ENCODE data around the gene PRDM11.
A peak's percentile ranks its signal among the peaks of the same experiment; 100 is the strongest.

The PRDM11 gene

GRCh38 chr11:45176996-45177395 lies 30.6 kb downstream of the PRDM11 start:
- no peak for TF ChIP-seq JUND (IDR thresholded peaks at IDR 0.05; ENCODE audit: low read depth)
- DNase-seq (ENCODE audit: low read depth in 1 of 2, low spot score in 1 of 2) = peak in 1 of 2 experiments; percentile 35
- in situ Hi-C loops (cut with HindIII; ENCODE audit: low pct_unique_long_range_greater_than_20kb, low sequenced_read_pairs) = no loop called here

GRCh38 chr11:45178223-45178622 lies 31.8 kb downstream of the PRDM11 start:
- in situ Hi-C loops (cut with HindIII; ENCODE audit: low pct_unique_long_range_greater_than_20kb, low sequenced_read_pairs) = no loop called here
- no peak for TF ChIP-seq JUND (IDR thresholded peaks at IDR 0.05; ENCODE audit: low read depth)
- no peak for DNase-seq (ENCODE audit: low read depth in 1 of 2, low spot score in 1 of 2)

GRCh38 chr11:45178890-45179671 lies 32.6 kb downstream of the PRDM11 start:
- no peak for DNase-seq (ENCODE audit: low read depth in 1 of 2, low spot score in 1 of 2)
- no peak for TF ChIP-seq JUND (IDR thresholded peaks at IDR 0.05; ENCODE audit: low read depth)
- in situ Hi-C loops (cut with HindIII; ENCODE audit: low pct_unique_long_range_greater_than_20kb, low sequenced_read_pairs) = no loop called here

DNA sequence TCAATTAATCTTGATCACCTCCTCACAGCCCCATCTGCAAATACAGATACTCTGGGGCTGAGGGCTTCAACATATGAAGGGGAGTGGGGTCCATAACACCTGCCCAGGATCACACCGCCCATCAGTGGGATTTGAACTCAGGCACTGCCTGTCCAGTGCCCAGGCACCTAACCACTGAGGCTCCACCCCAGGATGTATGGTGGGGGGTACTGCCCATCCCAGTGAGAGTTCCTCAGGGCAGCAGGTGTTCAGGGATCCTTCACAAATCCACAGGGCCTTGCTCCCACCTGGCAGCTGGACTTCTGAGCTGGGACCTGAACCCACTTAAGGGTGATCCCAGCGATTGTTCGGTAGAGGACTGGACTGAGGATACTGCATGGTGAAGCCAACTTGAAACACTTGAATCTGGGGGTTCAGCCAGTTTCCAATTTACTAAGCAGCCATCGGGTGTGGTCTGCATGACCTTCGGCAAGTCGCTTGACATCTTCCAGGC lies 33.3 kb downstream of the PRDM11 start:
- no peak for DNase-seq (ENCODE audit: low read depth in 1 of 2, low spot score in 1 of 2)
- in situ Hi-C loops (cut with HindIII; ENCODE audit: low pct_unique_long_range_greater_than_20kb, low sequenced_read_pairs) = no loop called here
- TF ChIP-seq JUND (IDR thresholded peaks at IDR 0.05; ENCODE audit: low read depth) = no peak

DNA sequence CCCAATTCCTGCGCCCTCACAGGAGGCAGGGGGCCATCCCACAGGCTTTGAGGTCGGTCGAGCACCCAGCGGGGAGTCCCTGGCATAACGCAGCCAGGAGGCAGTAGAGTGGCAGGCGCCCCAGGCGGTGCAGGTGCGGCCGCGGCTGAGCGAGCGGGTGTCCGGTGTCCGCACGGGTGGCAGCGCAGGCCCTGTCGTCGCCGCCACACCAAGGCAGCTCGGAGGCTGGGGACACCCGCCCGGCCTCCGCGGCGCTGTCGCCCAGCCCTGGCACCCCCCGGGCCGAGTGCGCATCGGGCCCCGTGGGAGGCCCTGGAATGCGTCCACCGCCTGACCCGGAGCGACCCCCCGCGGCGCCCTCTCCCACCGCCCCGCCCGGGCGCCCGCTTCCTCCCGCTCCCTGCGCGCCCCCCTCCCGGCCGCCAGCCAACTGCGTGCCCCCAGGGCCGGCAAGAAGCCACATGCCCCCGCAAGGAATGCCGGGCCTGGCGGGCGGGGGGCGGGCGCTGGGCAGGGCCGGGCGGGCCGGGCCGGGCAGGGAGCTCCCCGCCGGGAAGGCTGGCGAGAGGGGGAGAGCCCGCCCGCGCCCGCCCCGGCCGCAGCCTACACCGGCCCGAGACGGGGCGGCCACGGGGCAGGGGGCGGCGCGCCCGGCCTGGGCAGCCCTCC lies 33.9 kb downstream of the PRDM11 start:
- DNase-seq (ENCODE audit: low read depth in 1 of 2, low spot score in 1 of 2) = peak; percentile 78 to 86
- in situ Hi-C loops (cut with HindIII; ENCODE audit: low pct_unique_long_range_greater_than_20kb, low sequenced_read_pairs) = no loop called here
- TF ChIP-seq JUND (IDR thresholded peaks at IDR 0.05; ENCODE audit: low read depth) = no peak

DNA sequence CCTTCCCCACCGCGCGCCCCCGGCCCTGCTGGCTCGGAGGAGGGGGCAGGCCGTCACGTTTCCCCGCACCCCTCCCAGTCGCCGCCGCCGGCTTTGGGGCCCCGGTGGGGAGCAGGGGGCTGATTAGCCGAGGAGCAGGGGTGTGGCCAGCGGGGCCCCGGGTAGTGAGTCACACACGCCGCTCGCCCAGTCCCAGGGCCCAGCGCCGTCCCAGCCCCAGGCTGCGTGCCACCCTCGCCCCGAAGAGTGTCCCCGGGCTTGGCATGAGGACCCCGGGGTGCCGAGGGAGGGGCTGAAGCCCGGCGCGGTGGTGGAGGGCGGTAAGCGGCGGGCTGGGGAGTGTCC lies 34.4 kb downstream of the PRDM11 start:
- DNase-seq (ENCODE audit: low read depth in 1 of 2, low spot score in 1 of 2) = peak; percentile 67 to 70
- TF ChIP-seq JUND (IDR thresholded peaks at IDR 0.05; ENCODE audit: low read depth) = no peak
- in situ Hi-C loops (cut with HindIII; ENCODE audit: low pct_unique_long_range_greater_than_20kb, low sequenced_read_pairs) = no loop called here

DNA sequence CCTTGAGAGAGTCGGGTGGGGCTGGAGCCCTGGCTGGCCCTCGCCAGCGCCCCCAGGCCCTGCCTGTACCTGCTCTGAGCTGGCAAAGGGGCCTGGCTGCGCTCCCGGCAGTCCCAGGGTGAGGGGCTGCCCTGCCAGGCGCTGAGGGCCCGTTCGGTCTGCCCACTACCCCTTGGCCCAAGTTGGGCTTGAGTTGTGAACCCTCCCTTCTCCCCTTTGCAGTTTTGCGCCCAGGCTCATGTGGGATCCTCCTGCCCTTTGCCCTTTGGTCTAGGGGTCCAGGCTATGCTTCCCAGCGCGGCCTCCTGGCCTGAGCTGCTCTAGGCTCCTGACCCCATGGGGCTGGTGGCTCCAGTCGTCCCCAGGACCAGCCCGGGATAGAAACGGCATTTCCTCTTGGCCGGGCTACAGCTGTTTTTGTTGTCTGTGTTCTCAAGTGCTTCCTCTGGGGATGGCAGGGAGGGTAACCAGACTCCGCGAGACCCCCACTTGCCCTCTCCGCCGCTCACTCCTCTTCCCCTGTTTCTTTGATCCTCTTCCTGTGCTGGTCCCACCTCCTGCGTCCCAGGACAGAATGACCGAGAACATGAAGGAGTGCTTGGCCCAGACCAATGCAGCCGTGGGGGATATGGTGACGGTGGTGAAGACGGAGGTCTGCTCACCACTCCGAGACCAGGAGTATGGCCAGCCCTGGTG lies 34.9 kb downstream of the PRDM11 start:
- TF ChIP-seq JUND (IDR thresholded peaks at IDR 0.05; ENCODE audit: low read depth) = no peak
- in situ Hi-C loops (cut with HindIII; ENCODE audit: low pct_unique_long_range_greater_than_20kb, low sequenced_read_pairs) = no loop called here
- DNase-seq (ENCODE audit: low read depth in 1 of 2, low spot score in 1 of 2) = no peak

GRCh38 chr11:45181889-45182550 lies 35.6 kb downstream of the PRDM11 start:
- no peak for TF ChIP-seq JUND (IDR thresholded peaks at IDR 0.05; ENCODE audit: low read depth)
- no peak for DNase-seq (ENCODE audit: low read depth in 1 of 2, low spot score in 1 of 2)
- in situ Hi-C loops (cut with HindIII; ENCODE audit: low pct_unique_long_range_greater_than_20kb, low sequenced_read_pairs) = no loop called here

- in situ Hi-C loops (cut with HindIII; ENCODE audit: low pct_unique_long_range_greater_than_20kb, low sequenced_read_pairs) = no loop called here
- no peak for TF ChIP-seq JUND (IDR thresholded peaks at IDR 0.05; ENCODE audit: low read depth)
- peak in 1 of 2 experiments; percentile 66 for DNase-seq (ENCODE audit: low read depth in 1 of 2, low spot score in 1 of 2)
Observed at GRCh38 chr11:45182902-45183301, 36.5 kb downstream of the PRDM11 start.

DNA sequence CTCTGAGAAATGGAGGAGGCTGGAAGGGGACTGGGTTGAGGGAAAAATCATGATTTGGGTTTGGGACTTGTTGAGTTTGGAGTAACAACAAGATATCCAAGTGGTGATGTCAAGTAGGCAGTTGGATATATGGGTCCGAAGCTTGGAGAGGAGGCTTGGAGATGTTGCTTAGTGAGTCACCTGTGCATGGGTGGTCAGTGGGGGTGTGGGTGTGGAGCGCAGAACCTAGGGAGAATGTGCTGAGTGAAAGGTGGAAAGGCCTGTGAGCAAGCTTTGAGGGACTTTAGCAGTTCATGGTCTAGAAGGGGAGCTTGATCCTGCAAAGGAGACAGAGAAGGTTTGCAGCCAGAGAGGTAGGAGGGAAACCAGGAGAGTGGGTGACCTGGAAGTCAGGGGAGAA lies 38.2 kb downstream of the PRDM11 start:
- no peak for DNase-seq (ENCODE audit: low read depth in 1 of 2, low spot score in 1 of 2)
- TF ChIP-seq JUND (IDR thresholded peaks at IDR 0.05; ENCODE audit: low read depth) = no peak
- in situ Hi-C loops (cut with HindIII; ENCODE audit: low pct_unique_long_range_greater_than_20kb, low sequenced_read_pairs) = no loop called here

GRCh38 chr11:45185228-45185729 lies 38.8 kb downstream of the PRDM11 start:
- in situ Hi-C loops (cut with HindIII; ENCODE audit: low pct_unique_long_range_greater_than_20kb, low sequenced_read_pairs) = no loop called here
- no peak for DNase-seq (ENCODE audit: low read depth in 1 of 2, low spot score in 1 of 2)
- no peak for TF ChIP-seq JUND (IDR thresholded peaks at IDR 0.05; ENCODE audit: low read depth)

DNA sequence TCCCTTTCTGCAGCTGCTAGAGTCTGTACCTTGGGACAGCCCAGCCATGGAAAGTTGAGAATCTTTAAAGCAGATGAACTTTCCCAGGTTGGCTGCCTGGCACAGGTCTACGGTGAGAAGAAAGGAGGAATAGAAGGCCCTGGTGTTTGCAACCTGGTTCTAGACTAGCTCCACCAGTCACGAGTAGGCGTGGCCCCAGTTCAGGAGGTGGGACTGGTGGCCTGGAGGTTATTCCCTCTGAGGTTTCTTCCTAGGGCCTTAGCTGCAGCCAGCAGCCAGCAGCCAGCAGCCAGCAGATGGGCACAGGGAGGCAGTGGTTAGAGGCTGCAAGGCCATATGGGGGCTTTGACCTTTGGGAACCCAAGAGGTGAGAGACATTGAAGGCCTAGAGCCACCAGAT lies 40.9 kb downstream of the PRDM11 start:
- in situ Hi-C loops (cut with HindIII; ENCODE audit: low pct_unique_long_range_greater_than_20kb, low sequenced_read_pairs) = no loop called here
- no peak for DNase-seq (ENCODE audit: low read depth in 1 of 2, low spot score in 1 of 2)
- TF ChIP-seq JUND (IDR thresholded peaks at IDR 0.05; ENCODE audit: low read depth) = no peak

All from T47D (cell line).